ENCODE results near the gene MICOS13.
"Not testable (repeated sequence)": the region's sequence is repeated elsewhere in the genome, so short reads cannot be mapped to it uniquely, and the experiment has no call there.

The MICOS13 gene

GRCh38 chr19:5690955-5691821, 10.9 kb upstream of the MICOS13 start:
- TF ChIP-seq, protein P1, sequence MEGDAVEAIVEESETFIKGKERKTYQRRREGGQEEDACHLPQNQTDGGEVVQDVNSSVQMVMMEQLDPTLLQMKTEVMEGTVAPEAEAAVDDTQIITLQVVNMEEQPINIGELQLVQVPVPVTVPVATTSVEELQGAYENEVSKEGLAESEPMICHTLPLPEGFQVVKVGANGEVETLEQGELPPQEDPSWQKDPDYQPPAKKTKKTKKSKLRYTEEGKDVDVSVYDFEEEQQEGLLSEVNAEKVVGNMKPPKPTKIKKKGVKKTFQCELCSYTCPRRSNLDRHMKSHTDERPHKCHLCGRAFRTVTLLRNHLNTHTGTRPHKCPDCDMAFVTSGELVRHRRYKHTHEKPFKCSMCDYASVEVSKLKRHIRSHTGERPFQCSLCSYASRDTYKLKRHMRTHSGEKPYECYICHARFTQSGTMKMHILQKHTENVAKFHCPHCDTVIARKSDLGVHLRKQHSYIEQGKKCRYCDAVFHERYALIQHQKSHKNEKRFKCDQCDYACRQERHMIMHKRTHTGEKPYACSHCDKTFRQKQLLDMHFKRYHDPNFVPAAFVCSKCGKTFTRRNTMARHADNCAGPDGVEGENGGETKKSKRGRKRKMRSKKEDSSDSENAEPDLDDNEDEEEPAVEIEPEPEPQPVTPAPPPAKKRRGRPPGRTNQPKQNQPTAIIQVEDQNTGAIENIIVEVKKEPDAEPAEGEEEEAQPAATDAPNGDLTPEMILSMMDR (IDR thresholded peaks at IDR 0.05; ENCODE audit: low read depth, low read length, missing control alignments): no peak
- DNase-seq (ENCODE audit: low read depth): no peak
- in situ Hi-C loops (cut with HindIII; ENCODE audit: low sequenced_read_pairs): no loop called here
- H3K4me3 ChIP-seq (ENCODE audit: low read depth, low read length): peak overlapping the region; percentile 98

GRCh38 chr19:5690125-5690954, 10.0 kb upstream of the MICOS13 start, which contains the start of gene RPL36:
Gene RPL36 (plus strand): TSS chr19:5690295. CDS start chr19:5690508, 213 bp downstream.
- TF ChIP-seq, protein P1 (IDR thresholded peaks at IDR 0.05; ENCODE audit: low read depth, low read length, missing control alignments): peak; percentile 95
- in situ Hi-C loops (cut with HindIII; ENCODE audit: low sequenced_read_pairs): no loop called here
- peak; percentile 91 for DNase-seq (ENCODE audit: low read depth)
- H3K4me3 ChIP-seq (ENCODE audit: low read depth, low read length): peak within 1 kb of the TSS; percentile 98

DNA sequence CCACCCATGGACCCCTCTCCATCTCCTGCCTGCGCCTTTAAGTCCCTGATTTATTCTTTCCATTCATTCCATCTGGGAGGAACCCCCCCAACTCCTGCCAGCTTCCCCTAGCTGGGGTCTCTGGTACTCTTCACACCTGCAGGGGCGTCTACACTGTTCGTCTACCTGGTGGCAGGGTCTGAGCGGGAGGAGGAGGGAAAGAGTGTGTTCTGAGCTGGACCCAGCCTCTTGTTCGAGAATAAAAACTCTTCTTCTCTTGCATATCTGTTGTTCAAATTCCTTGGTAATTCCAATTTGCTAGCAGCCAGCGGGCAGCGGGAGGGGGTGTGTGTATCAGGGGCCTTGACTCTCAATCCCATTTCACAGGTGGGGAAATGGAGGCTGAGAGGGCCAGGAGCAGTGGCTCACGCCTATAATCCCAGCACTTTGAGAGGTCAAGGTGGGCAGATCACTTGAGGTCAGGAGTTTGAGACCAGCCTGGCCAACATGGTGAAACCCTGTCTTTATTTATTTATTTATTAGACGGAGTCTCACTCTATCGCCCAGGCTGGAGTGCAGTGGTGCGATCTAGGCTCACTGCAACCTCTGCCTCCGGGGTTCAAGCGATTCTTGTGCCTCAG, 8.1 kb upstream of the MICOS13 start:
- DNase-seq (ENCODE audit: low read depth); in situ Hi-C loops (cut with HindIII; ENCODE audit: low sequenced_read_pairs); H3K4me3 ChIP-seq (ENCODE audit: low read depth, low read length): not testable (repeated sequence)

DNA sequence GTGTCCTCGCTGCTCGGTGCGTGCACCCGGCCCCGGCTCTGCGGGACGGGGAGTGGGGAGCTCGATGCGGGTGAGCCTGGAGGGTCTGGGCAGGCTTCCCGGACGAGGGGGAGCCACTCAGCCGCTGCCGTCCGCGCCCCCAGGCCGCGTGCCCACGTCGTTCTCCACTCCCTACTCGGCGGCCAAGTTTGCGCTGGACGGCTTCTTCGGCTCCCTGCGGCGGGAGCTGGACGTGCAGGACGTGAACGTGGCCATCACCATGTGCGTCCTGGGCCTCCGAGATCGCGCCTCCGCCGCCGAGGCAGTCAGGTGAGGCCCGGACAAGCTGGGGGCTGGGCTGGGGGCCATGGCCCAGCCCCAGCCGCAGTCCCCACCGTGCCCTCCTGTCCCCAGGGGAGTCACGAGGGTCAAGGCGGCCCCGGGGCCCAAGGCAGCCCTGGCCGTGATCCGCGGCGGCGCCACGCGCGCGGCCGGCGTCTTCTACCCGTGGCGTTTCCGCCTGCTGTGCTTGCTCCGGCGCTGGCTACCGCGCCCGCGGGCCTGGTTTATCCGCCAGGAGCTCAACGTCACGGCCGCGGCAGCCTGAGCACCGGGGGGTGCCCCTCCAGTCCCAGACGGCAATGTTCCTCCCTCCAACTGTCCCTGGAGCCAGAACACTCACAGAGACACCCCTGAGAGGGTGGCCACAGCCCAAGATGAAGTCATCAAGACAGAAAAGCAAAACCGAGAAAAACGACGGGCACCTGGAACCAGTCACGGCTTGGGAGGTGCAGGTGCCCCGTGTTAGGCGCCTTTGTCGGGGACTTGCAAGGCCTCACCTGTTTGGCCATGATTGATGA, 7.3 kb upstream of the MICOS13 start:
- H3K4me3 ChIP-seq (ENCODE audit: low read depth, low read length): peak overlapping the region; percentile 46
- DNase-seq (ENCODE audit: low read depth): no peak
- in situ Hi-C loops (cut with HindIII; ENCODE audit: low sequenced_read_pairs): no loop called here
- TF ChIP-seq, protein P1 (IDR thresholded peaks at IDR 0.05; ENCODE audit: low read depth, low read length, missing control alignments): no peak

DNA sequence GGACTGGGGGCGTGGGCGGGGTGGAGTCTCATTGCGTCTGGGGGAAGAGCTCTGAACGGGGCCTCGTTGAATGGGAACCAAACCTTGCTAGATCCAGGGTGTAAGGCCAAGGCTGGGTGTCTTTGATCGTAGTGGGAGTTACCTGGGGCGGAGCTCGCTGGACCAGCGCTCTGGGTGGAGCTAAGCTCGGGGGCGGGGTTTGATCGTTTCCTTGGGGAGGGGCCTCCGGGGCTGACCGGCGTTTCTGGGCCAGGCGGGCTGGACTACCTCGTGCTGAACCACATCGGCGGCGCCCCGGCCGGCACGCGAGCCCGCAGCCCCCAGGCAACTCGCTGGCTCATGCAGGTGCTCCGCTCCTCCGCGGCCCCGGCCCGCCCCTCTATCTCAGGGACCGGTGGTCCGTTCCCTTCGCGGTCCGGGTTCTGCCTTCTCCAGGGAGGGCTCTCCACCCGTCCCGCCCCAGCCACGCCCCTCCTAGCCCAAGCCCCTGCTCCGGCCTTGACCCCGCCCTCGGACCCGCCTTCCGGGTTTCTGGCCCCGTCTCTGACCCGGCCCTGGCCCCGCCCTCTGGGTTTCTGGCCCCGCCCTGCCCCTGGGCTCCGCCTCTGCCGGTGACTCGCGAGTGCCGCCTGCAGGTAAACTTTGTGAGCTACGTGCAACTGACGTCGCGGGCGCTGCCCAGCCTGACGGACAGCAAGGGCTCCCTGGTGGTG, 6.5 kb upstream of the MICOS13 start:
- H3K4me3 ChIP-seq (ENCODE audit: low read depth, low read length): peak overlapping the region; percentile 46
- TF ChIP-seq, protein P1 (IDR thresholded peaks at IDR 0.05; ENCODE audit: low read depth, low read length, missing control alignments): peak; percentile 81
- DNase-seq (ENCODE audit: low read depth): peak; percentile 69
- in situ Hi-C loops (cut with HindIII; ENCODE audit: low sequenced_read_pairs): no loop called here

GRCh38 chr19:5686326-5686646, 6.0 kb upstream of the MICOS13 start:
- no peak for DNase-seq (ENCODE audit: low read depth)
- TF ChIP-seq, protein P1 (IDR thresholded peaks at IDR 0.05; ENCODE audit: low read depth, low read length, missing control alignments): no peak
- in situ Hi-C loops (cut with HindIII; ENCODE audit: low sequenced_read_pairs): no loop called here
- peak overlapping the region; percentile 46 for H3K4me3 ChIP-seq (ENCODE audit: low read depth, low read length)

Data from astrocyte of the cerebellum (primary cell).